Lung (tissue), 12 donors: ENCODE data around the gene GAB2. TPM values are rescaled to one million over a fixed set of nuclear protein-coding genes. Genes with fewer than 3 reads are reported as not detected.

Experiments used
- ATAC-seq: fragments of 200-7000 bp; cut with Tn5 transposase; one replicate; pipeline ENCODE4 v1.9.1; 2020; ENCODE audit warnings: moderate number of reproducible peaks; ENCODE audit not compliant: insufficient read depth, low FRiP score
- DNase-seq, 3 donors: peaks; one replicate each; pipeline ENCODE4 v3.0.0-alpha.2; 2013 to 2017
- H3K27ac ChIP-seq, 2 donors: one replicate each; pipeline ENCODE4 v1.5.1; 2013; ENCODE audit warnings: mild to moderate bottlenecking in 2 of 2, moderate library complexity in 2 of 2, control low read depth in 1 of 2, inconsistent platforms in 1 of 2, low read depth in 1 of 2, low read length in 1 of 2
- H3K27me3 ChIP-seq, 3 donors: one replicate each; pipeline ENCODE4 v1.5.1; 2013; ENCODE audit warnings: low read length in 2 of 3; ENCODE audit not compliant: control insufficient read depth in 3 of 3, insufficient read depth in 3 of 3
- H3K36me3 ChIP-seq, 4 donors: one replicate each; pipeline ENCODE4 v1.5.1; 2013; ENCODE audit warnings: low read length in 4 of 4, mild to moderate bottlenecking in 1 of 4, moderate library complexity in 1 of 4; ENCODE audit not compliant: control insufficient read depth in 4 of 4, insufficient read depth in 4 of 4
- H3K4me1 ChIP-seq, 5 donors: one replicate each; pipeline ENCODE4 v1.5.1; 2013; ENCODE audit warnings: low read length in 5 of 5, mild to moderate bottlenecking in 2 of 5, moderate library complexity in 1 of 5; ENCODE audit not compliant: control insufficient read depth in 5 of 5, insufficient read depth in 5 of 5
- H3K4me3 ChIP-seq: one replicate; pipeline ENCODE4 v1.5.1; 2013; ENCODE audit warnings: mild to moderate bottlenecking, control low read depth, moderate library complexity
- H3K9ac ChIP-seq, 2 donors: one replicate each; pipeline ENCODE4 v1.5.1; 2013; ENCODE audit warnings: low read length in 2 of 2, control low read depth in 1 of 2; ENCODE audit not compliant: insufficient read depth in 1 of 2
- H3K9me3 ChIP-seq, 4 donors: one replicate each; pipeline ENCODE4 v1.5.1; 2013; ENCODE audit warnings: low read length in 3 of 4, mild to moderate bottlenecking in 1 of 4, moderate library complexity in 1 of 4; ENCODE audit not compliant: control insufficient read depth in 4 of 4, insufficient read depth in 3 of 4
- WGBS, 2 donors: extraction: QIAGEN DNeasy Blood & Tissue Kit; methylation state at CpG; one replicate each; pipeline ENCODE4 v1.1.7; 2013; 5-methylcytosine and 5-hydroxymethylcytosine counted together
- polyA plus RNA-seq, 2 donors: library from polyadenylated mRNA; stranded (reverse); fragments of 200-250 nt; gene quantifications; one replicate each; pipeline ENCODE4 v1.2.1, GENCODE V29; 2013
- total RNA-seq, 2 donors: library from RNA; depleted of rRNA in 1 of 2; stranded (reverse); fragments of >200 nt in 1 of 2; gene quantifications; one replicate each; pipeline ENCODE4 v1.2.1, GENCODE V29; 2014 to 2021
- TF ChIP-seq, protein P1 (sequence below): IDR thresholded peaks from 2 replicates; pipeline ENCODE4 v1.5.1; 2012; ENCODE audit warnings: mild to moderate bottlenecking; ENCODE audit errors: control extremely low read depth, extremely low read depth
- donor health status: control.
- donor health status: control.
- donor health status: Bipolar disorder and iron deficiency.
- donor health status: healthy.
- donor health status: DM: yes; HTN: yes; CAD: no.

The GAB2 gene
- total and polyA plus RNA-seq, 4 donors: 17.8 to 47.9 (median 23.1) TPM

DNA sequence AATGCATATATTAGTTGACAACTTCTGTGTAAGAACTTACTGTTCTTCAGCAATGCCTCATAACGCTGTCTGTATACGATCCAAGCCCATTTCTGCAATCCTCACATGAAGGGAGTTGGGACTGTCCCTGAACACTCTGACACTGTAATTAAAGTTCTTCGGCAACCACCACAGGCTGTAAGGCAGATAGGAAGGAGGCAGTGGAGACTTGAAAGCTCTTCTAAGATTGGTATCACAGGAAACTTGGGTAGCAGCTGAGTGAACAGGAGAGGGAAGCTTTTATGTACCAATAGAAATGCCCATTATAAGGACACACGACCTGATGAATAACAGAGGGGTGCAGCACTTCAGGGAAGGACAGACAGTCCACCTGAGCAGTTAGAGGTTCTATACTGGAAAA, 12.0 kb upstream of the GAB2 start:
- TF ChIP-seq, protein P1, sequence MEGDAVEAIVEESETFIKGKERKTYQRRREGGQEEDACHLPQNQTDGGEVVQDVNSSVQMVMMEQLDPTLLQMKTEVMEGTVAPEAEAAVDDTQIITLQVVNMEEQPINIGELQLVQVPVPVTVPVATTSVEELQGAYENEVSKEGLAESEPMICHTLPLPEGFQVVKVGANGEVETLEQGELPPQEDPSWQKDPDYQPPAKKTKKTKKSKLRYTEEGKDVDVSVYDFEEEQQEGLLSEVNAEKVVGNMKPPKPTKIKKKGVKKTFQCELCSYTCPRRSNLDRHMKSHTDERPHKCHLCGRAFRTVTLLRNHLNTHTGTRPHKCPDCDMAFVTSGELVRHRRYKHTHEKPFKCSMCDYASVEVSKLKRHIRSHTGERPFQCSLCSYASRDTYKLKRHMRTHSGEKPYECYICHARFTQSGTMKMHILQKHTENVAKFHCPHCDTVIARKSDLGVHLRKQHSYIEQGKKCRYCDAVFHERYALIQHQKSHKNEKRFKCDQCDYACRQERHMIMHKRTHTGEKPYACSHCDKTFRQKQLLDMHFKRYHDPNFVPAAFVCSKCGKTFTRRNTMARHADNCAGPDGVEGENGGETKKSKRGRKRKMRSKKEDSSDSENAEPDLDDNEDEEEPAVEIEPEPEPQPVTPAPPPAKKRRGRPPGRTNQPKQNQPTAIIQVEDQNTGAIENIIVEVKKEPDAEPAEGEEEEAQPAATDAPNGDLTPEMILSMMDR: no peak
- Histone ChIP-seq H3K4me1 (peaks cover 0 to 10% (median 0%) of the 10 kb centered on the region in 5 donors), H3K27me3 (no peaks in the 10 kb centered on the region), H3K4me3 (no peak overlapping the region), H3K9ac (no peak overlapping the region), H3K27ac (no peak overlapping the region), H3K36me3 (no peaks in the 10 kb centered on the region), H3K9me3 (no peaks in the 10 kb centered on the region)
- 34 to 66% methylated on average over 4 of the region's 4 CpGs for WGBS, 2 donors
- DNase-seq (no peak), ATAC-seq (no peak)

DNA sequence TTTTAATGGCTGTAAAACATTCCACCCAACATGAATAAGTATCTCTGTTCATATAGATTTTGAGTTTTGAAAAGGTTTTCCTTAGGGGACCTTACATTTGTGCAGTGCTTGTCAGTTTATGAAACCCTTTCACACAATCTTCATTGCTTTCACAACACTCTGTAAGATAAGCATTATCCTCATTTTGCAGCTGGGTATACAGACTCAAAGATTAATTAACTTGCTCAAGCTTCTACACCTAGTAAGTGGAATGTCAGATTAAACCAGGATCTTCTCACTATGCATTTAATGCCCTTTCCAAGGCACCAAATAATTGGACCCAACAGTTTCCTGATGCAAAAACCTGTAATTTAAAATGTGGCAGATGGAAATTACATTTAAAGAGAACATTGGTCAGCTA, 11.6 kb upstream of the GAB2 start:
- no peak for ATAC-seq
- no peak overlapping the region for H3K27ac ChIP-seq
- H3K36me3 ChIP-seq: no peaks in the 10 kb centered on the region
- no peaks in the 10 kb centered on the region for H3K9me3 ChIP-seq
- no peak overlapping the region for H3K4me3 ChIP-seq
- H3K4me1 ChIP-seq: peaks cover 0 to 12% (median 2%) of the 10 kb centered on the region in 5 donors
- H3K9ac ChIP-seq: no peak overlapping the region
- TF ChIP-seq, protein P1: no peak
- no peak for DNase-seq
- no peaks in the 10 kb centered on the region for H3K27me3 ChIP-seq

DNA sequence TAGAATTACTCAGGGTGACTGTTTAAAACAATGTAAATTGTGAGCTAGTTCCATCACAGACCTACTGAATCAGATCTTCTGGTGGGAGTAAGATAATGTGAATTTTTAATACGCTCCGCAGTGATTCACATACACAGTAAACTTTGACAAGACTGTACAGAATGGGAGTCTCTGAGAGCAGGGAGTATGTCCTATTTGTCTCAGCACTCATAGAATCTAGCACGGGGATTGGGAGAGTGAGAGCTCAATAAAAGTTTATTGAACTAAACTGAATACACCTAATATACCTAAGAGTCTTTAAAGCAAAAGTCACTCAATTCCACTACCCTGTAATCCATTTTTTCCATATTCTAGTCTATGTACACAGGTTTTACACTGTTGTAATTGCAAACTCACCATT, 11.2 kb upstream of the GAB2 start:
- peaks cover 0 to 12% (median 4%) of the 10 kb centered on the region in 5 donors for H3K4me1 ChIP-seq
- H3K27ac ChIP-seq: no peak overlapping the region
- DNase-seq (no peak), ATAC-seq (no peak)
- no peak overlapping the region for H3K9ac ChIP-seq
- H3K36me3 ChIP-seq: no peaks in the 10 kb centered on the region
- no peaks in the 10 kb centered on the region for H3K9me3 ChIP-seq
- TF ChIP-seq, protein P1: no peak
- H3K4me3 ChIP-seq: no peak overlapping the region
- H3K27me3 ChIP-seq: no peaks in the 10 kb centered on the region
- WGBS, 2 donors: 96 to 97% methylated on average over 3 of the region's 3 CpGs

DNA sequence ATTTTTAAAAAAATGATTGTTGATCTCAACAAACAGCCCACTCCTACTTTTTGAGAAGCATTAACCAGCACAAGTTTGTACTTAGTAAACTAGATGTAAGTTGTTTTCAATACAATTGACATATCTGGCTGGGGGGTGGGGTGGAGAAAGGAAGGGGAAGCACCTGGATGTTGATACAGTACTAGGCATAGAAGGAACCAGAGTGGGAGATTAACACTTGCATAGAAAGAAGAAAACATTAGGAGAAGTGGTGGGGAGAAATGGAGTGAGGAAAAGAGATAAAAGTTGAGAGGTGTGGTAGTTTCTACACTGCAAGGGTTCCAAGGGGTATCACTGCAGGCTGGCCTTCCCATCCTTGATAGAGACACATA, 10.6 kb upstream of the GAB2 start:
- Histone ChIP-seq H3K4me1 (peaks cover 0 to 12% (median 4%) of the 10 kb centered on the region in 5 donors), H3K36me3 (no peaks in the 10 kb centered on the region), H3K9ac (no peak overlapping the region), H3K9me3 (no peaks in the 10 kb centered on the region), H3K27me3 (no peaks in the 10 kb centered on the region), H3K4me3 (no peak overlapping the region), H3K27ac (no peak overlapping the region)
- TF ChIP-seq, protein P1: no peak
- DNase-seq: peak in 1 of 3 donors; percentile 10
- no peak for ATAC-seq
